Umbilical cord (tissue), 2 donors: Measurements from ENCODE around the gene PRKCB. TPM values are rescaled to one million over a fixed set of nuclear protein-coding genes. Genes with fewer than 3 reads are reported as not detected.
A peak's percentile ranks its signal among the peaks of the same experiment; 100 is the strongest.

Experiments
- DNase-seq: peaks from one replicate; pipeline ENCODE4 v3.0.0-alpha.2; 2015; ENCODE audit warnings: low spot score
- total RNA-seq: library from RNA; depleted of rRNA; stranded (reverse); fragments of >200 nt; gene quantifications from one replicate; pipeline ENCODE4 v1.2.3, GENCODE V29; 2014; ENCODE audit warnings: low replicate concordance; ENCODE audit not compliant: insufficient read depth

Gene PRKCB
- total RNA-seq, 1 donor from 2014 or later, result 17.8 TPM

DNA sequence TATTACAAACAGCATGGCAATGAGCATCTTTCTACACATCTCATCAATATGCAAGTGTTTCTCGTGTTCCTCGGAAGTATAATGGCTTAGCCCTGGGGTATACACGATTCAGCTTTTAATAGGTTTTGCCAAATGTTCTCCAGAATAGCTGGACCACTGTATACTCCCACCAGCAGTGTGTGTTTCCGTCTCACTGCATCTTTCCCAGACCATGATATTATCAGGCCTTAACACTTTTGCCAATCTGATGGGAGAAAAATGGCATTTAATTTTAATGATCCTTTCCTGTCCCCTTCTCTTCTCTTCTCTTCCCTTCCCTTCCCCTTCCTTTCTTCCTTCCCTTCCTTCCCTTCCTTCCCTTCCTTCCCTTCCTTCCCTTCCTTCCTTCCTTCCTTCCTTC is 30.8 kb downstream of the PRKCB start:
- no peak for DNase-seq

GRCh38 chr16:23867566-23867965 is 31.8 kb downstream of the PRKCB start:
- no peak for DNase-seq

DNA sequence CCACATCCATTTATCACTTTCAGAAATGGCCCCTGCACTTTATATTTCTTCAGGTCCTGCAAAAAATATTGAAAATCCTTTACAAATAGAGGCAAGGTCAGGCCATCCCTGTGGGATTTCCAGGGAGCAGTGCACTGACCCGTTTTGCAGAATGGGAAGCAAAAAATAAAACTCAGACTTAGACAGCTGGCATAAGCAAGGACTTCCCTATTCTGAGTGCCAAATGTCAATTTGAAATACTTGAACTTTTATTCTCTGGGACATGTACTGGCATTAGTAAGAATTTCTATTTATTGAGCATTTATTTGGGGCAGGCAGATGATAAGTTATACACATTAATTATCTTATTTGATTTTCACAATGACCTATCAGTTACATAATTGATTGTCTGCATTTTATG is 32.4 kb downstream of the PRKCB start:
- DNase-seq, result no peak

DNA sequence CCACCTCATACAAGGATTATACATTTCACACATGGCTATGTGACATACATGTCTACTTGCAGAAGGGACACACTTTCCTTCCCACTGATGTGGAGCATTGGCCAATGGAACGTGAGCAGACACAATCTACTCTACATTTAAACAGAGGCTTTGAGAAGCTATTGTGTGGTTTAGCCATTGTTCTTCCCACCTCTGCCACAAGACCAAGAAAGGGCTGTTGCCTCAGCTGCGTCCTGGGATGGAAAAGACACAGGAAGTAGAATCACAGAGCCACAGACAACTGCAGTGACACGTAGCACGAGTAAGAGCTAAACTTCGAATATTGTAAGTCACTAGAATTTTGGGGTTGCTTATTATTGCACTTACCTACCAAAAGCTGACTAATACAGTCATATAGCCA is 33.3 kb downstream of the PRKCB start:
- DNase-seq, result no peak

- DNase-seq, result no peak
Measured at GRCh38 chr16:23871924-23872323, 36.1 kb downstream of the PRKCB start.

DNA sequence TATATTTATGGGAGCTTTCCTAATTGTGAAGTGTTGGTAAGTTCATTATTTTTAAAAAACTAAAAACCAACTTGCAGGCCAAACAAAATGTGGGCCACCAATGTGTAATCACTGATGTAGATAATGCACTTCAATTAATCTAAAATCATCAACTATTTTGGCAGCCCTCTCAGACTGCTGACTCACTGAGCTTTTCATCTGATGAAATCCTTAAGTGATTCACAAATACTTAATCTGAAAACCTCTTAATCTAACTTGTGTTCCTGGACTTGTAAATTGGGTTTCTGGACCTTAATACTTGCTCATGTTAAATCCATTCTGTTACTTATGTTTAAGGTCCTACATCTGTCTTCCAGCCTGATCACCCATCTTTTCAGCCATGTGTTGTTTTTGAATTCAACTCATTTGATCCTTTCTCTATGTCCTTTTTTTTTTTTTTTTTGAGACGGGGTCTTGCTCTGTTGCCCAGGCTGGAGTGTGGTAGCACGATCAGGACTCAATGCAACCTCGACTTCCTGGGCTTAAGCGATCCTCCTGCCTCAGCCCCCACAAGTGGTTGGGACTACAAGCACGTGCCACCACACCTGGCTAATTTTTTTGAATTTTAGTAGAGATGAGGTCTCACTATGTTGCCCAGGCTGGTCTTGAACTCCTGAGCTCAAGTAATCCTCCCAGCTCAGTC is 39.0 kb downstream of the PRKCB start:
- DNase-seq, result no peak

DNA sequence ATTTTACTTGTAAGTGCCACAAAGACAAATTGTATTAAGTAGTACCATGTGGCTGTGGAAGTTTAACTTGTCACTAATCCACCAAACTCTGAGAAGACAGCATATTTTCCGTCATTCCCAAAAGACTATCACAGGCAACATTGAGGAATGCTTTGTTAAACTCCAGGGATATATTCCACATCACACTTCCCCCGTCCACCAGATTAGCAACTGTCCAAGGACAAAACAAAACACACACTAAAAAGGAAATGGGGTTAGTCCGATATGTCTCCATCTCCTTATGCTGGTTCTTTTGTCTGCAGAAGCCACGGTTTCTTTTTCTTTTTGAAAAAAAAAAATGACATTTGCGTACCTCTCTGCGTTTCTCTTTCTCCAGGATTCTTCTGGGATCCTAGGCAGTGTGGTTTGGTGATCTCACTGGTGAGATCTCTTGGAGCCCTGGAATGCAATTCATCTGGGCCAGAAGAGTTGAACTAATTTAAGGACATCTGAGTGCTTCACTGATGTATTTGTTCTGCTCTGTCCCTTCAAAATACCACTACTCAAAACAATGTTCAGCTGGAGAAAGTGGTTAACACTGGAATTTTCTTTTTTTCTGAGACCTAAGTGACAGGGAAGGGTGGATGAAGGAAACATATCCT is 40.6 kb downstream of the PRKCB start:
- no peak for DNase-seq

DNA sequence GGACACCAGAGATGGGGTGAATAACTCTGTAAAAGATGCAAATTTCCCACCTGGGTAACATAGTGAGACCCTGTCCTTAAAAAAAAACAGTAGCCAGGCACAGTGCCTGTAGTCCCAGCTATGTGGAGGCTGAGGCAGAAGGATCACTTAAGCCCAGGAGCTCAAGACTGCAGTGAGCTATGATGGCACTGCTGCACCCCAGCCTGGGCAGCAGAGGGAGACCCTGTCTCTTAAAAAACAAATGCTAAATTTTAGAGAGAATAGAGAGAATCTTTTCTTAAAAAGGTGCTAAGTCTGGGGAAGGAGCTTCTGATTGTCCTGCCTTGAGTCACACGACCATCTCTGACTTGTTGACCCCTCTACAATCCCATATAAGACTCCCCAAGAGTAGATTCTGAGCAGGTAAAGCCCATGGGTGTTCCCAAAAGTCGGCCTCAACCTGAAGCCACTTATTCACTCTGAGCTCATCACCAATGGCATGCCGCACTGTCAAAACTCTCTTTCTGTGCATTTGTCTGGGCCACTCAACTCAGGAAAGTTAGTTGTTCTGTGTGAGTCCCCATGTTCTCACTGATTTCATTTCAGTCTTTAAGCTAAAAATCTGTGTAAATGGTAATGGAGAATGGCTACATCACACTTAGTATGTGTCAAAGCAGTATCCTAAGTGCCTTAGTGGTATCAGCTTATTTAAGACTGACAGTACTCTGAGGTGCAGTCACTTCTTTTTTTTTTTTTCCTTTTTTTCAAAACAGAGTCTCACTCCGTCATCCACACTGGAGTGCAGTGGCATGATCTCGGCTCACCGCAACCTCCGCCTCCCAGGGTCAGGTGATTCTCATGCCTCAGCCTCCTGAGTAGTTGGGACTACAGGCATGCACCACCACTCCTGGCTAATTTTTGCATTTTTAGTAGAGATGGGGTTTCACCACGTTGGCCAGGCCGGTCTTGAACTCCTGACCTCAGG is 41.6 kb downstream of the PRKCB start:
- no peak for DNase-seq

DNA sequence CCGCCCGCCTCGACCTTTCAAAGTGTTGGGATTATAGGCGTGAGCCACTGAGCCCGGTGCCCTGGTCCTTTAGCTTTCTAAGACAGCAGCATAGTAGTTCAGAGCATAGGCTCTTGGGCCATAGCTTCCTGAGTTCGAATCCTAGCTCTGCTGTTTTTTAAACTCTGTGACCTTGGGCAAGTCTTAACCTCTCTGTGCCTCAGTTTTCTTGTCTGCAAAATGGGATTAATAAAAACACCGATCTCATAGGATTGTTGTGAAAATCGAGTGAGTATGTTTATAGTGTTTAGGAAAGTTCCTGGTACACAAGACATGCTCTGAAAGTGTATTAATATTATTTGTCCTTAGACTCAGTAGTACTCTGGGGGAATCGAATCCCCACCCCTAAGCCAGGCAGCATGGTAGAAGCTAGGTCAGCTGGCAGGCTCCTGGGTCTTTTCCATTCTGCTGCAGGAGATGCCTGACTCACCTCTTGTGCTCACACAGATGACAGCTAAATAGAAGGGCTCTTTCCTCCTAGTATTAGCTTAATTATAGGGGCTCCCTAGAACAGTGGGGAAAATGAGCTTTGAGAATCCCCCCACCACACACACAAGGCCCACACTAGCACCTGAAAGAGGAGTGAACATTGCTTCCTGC is 44.1 kb downstream of the PRKCB start:
- DNase-seq, result no peak

GRCh38 chr16:23889189-23889588 is 53.4 kb downstream of the PRKCB start:
- no peak for DNase-seq

DNA sequence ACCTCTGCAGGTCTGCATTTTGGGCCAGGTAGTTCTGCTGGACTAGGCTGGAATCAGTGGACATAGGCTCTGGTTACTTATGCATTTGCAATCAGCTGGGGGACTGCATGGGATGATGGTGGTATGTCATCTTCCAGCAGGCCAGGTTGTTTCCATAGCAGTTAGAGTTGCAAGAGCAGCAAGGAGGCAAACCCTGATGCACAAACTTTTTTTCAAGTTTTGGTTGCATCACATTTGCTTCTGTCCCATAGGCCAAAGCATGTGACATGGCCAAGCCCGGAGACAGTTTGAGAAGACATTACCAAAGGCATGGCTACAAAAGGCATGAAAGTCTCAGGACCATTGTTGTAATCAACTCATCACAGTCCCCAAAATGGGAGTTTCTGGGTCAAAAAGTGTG is 58.2 kb downstream of the PRKCB start:
- DNase-seq, result no peak

DNA sequence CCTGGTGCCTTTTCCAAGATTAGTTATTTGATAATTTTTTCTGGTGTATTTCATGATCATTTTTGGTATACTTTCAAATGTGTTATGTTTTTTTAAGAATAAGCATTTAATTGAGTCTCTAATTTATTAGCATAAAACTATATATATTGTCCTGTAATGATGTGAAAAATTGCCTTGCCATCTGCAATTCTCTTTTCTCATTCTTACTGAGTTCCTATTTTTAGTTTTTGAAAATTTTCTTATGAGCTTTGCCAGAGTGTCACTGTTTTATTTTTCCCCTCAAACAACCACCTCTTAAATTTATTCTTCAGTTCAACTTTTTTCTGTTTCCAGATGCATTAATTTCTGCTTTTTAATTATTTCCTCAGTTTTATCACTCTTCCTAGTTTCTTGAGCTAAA is 59.3 kb downstream of the PRKCB start:
- no peak for DNase-seq

GRCh38 chr16:23896832-23897821 is 61.3 kb downstream of the PRKCB start:
- DNase-seq, result no peak

- DNase-seq, result no peak
Measured at GRCh38 chr16:23898682-23899430, 63.1 kb downstream of the PRKCB start.

DNA sequence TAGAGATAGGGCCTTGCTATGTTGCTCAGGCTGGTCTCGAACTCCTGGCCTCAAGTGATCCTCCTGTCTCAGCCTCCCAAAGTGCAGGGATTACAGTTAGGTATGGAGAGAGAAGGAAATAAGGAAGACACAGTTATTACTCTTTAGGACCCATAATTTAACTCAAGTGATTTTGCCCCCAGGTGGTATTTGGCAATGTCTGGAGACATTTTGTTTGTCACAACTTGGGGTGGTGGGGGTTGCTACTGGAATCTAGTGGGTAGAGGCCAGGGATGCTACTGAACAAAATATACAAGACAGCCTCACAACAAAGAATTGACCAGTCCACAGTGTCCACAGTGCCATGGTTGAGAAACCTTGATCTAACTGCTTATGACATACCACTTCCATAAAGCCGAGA is 64.1 kb downstream of the PRKCB start:
- no peak for DNase-seq

DNA sequence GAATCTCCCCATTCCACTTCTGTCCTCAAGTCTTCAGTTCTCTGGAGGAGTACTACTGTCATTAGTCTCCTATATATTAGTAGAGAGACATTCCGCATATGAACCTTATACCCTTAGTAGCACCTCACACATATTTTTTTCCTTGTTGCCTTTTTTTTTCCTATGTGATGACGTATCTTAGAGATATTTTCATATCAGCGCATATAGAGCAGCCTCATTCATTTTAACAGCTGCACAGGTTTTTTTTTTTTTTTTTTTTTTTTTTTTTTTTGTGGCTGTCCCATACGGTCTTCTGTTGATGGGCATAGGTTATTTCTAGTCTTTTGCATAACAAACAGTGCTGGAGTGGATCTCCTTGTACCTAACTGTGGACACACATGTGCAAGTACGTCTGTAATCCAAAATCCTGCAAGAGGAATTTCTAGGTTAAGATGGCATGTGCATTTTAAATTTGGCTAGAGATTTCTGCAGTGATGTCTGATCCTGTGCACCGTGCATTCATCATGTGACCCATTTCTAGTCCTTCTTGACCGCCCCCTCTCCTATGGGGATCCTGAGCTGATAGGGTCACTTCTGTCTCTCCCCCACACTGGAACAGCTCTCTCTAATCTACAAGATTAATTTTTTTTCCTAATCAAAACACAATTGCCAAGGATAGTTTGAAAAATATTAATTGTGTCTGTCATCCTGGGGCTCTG is 64.8 kb downstream of the PRKCB start:
- no peak for DNase-seq

- DNase-seq, result peak; percentile 50
Measured at GRCh38 chr16:23901178-23902033, 65.6 kb downstream of the PRKCB start.

- no peak for DNase-seq
Measured at GRCh38 chr16:23902034-23902747, 66.4 kb downstream of the PRKCB start.
